Keratinocyte (primary cell): ENCODE data around the gene NOSIP. TPM values are rescaled to one million over a fixed set of nuclear protein-coding genes. Genes with fewer than 3 reads are reported as not detected.

Source experiments
- DNase-seq: peaks from one replicate; pipeline ENCODE4 v3.0.0-alpha.2; 2011; ENCODE audit warnings: low read depth, missing footprints, low spot score
- FAIRE-seq: peaks from 2 replicates; lab custom pipeline; 2011; peaks lifted over from hg19 to GRCh38; lab: Jason Lieb, UNC
- H2AFZ ChIP-seq: 2 replicates; pipeline ENCODE4 v1.6.0; 2012; ENCODE audit warnings: low read length, control low read depth, inconsistent platforms; ENCODE audit not compliant: control insufficient read depth
- H3K27ac ChIP-seq: 2 replicates; pipeline ENCODE4 v1.5.1; 2011; ENCODE audit warnings: low read length; ENCODE audit not compliant: control insufficient read depth, insufficient read depth
- H3K27me3 ChIP-seq: 3 replicates; pipeline ENCODE4 v1.6.0; 2011; ENCODE audit warnings: low read length; ENCODE audit not compliant: control insufficient read depth, insufficient read depth; ENCODE audit errors: extremely low read depth
- H3K36me3 ChIP-seq, 2 experiments: 2 replicates in 1 of 2; 3 replicates in 1 of 2; pipeline ENCODE4 v1.5.1; 2011; ENCODE audit warnings: low read length in 2 of 2, mild to moderate bottlenecking in 1 of 2; ENCODE audit not compliant: control insufficient read depth in 2 of 2, insufficient read depth in 2 of 2; ENCODE audit errors: extremely low read depth in 1 of 2
- H3K4me1 ChIP-seq: 3 replicates; pipeline ENCODE4 v1.5.1; 2011; ENCODE audit warnings: low read length; ENCODE audit not compliant: control insufficient read depth, insufficient read depth; ENCODE audit errors: extremely low read depth
- H3K4me2 ChIP-seq: 3 replicates; pipeline ENCODE4 v1.6.0; 2011; ENCODE audit warnings: low read depth, low read length; ENCODE audit not compliant: control insufficient read depth, insufficient read depth; ENCODE audit errors: extremely low read depth
- H3K4me3 ChIP-seq, 3 experiments: fragments of 200-600 bp in 1 of 3; sonication (generic) in 1 of 3; 2 replicates in 2 of 3; 3 replicates in 1 of 3; pipeline ENCODE4 v1.5.1; 2011 to 2016; ENCODE audit warnings: low read length in 3 of 3, mild to moderate bottlenecking in 3 of 3, control low read depth in 2 of 3, inconsistent platforms in 1 of 3, low read depth in 1 of 3, mixed read lengths in 1 of 3, mixed run types in 1 of 3, moderate library complexity in 1 of 3; ENCODE audit not compliant: control insufficient read depth in 2 of 3, insufficient read depth in 2 of 3; ENCODE audit errors: extremely low read depth in 1 of 3
- H3K79me2 ChIP-seq: 2 replicates; pipeline ENCODE4 v1.6.0; 2012; ENCODE audit warnings: low read length; ENCODE audit not compliant: control insufficient read depth, insufficient read depth
- H3K9ac ChIP-seq: 3 replicates; pipeline ENCODE4 v1.6.0; 2011; ENCODE audit warnings: low read length; ENCODE audit not compliant: control insufficient read depth, insufficient read depth; ENCODE audit errors: extremely low read depth
- H3K9me1 ChIP-seq: 3 replicates; pipeline ENCODE4 v1.6.0; 2011; ENCODE audit warnings: low read length; ENCODE audit not compliant: control insufficient read depth, insufficient read depth; ENCODE audit errors: extremely low read depth
- H3K9me3 ChIP-seq: 2 replicates; pipeline ENCODE4 v1.5.1; 2012; ENCODE audit warnings: low read depth, low read length; ENCODE audit not compliant: control insufficient read depth
- H4K20me1 ChIP-seq: 3 replicates; pipeline ENCODE4 v1.6.0; 2011; ENCODE audit warnings: low read length; ENCODE audit not compliant: control insufficient read depth, insufficient read depth; ENCODE audit errors: extremely low read depth
- EZH2 ChIP-seq: IDR thresholded peaks from one replicate; pipeline ENCODE4 v1.6.1; 2012; ENCODE audit warnings: inconsistent platforms, mild to moderate bottlenecking, low read length, moderate library complexity
- dilution Hi-C: fragments of 300-500 bp; cut with MboI; formaldehyde crosslinking; loops from one replicate; pipeline ENCODE4 v1.7.0; 2020; ENCODE audit warnings: low sequenced_read_pairs; ENCODE audit not compliant: extremely low pct_ligation_motif_present
- polyA plus RNA-seq, 5 experiments: library from polyadenylated mRNA; depleted of rRNA in 3 of 5; stranded (reverse) in 3 of 5; stranded (forward) in 1 of 5; unstranded in 1 of 5; fragments of >200 nt; gene quantifications; 1 replicate in 1 of 5; 2 replicates in 3 of 5; 3 replicates in 1 of 5; pipeline versions ENCODE4 v1.2.1 to v1.2.3, GENCODE V29; 2011 to 2012; ENCODE audit warnings: missing spikeins in 2 of 5, low read depth in 1 of 5, low replicate concordance in 1 of 5
- small RNA-seq, 3 experiments: library from RNA; depleted of rRNA; stranded (forward); fragments of <200 nt; gene quantifications; one replicate each; pipeline ENCODE3, GENCODE V24; 2012; ENCODE audit warnings: low read depth in 3 of 3, low replicate concordance in 1 of 3; ENCODE audit not compliant: insufficient read length in 3 of 3
- TF ChIP-seq, protein P1 (sequence below), 3 experiments: IDR thresholded peaks in 1 of 3; conservative IDR thresholded peaks in 1 of 3; optimal IDR thresholded peaks in 1 of 3; 2 replicates in 2 of 3; 3 replicates in 1 of 3; pipeline versions ENCODE3 to v1.5.1; 2011; ENCODE audit warnings: low read length in 3 of 3, mild to moderate bottlenecking in 3 of 3, moderate library complexity in 2 of 3, control low read depth in 1 of 3, inconsistent platforms in 1 of 3; ENCODE audit not compliant: insufficient read depth in 2 of 3; ENCODE audit errors: extremely low read depth in 1 of 3

Gene NOSIP
- polyA plus RNA-seq, 1 donor (not counting 4 experiments of a cell fraction or from before 2014, with no cell fraction given), result 36.6 TPM

DNA sequence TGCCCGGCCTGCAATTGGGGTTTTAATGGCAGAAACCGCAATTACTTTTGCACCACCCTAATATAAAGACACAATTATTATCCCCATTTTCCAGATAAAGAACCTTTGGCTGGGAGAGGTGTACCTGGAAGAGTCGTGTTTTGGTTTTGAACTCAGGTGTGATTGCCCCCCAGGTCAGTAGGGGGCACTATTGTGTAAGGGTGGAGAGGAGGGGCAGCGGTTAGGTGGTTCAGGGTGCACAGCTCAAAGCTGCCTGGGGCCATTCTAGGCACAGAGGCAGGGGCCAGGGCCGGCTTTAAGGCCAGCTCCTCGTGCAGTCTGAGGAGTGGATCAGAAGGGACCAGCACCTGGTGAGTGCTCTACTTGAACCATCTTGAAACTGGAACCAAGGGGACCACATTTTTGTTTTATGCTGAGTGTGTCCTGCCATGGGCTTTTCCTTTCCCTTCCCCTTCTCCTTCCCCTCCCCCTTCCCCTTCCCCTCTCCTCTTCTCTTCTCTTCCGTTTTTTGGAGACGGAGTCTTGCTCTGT, 73.7 kb downstream of the NOSIP start:
- Histone ChIP-seq H3K27ac (no peak overlapping the region), H3K9ac (no peak overlapping the region), H3K79me2 (no peaks in the 10 kb centered on the region), H3K4me1 (peaks cover under 1% of the 10 kb centered on the region), H3K9me1 (no peaks in the 10 kb centered on the region), H3K9me3 (no peaks in the 10 kb centered on the region), H3K4me2 (no peak overlapping the region), H3K27me3 (no peaks in the 10 kb centered on the region), H3K36me3 (no peaks in the 10 kb centered on the region), H2AFZ (no peak overlapping the region), H4K20me1 (no peaks in the 10 kb centered on the region), H3K4me3 (no peak overlapping the region)
- DNase-seq (no peak), FAIRE-seq (peak; percentile 23)
- no peak for TF ChIP-seq EZH2
- TF ChIP-seq, protein P1, sequence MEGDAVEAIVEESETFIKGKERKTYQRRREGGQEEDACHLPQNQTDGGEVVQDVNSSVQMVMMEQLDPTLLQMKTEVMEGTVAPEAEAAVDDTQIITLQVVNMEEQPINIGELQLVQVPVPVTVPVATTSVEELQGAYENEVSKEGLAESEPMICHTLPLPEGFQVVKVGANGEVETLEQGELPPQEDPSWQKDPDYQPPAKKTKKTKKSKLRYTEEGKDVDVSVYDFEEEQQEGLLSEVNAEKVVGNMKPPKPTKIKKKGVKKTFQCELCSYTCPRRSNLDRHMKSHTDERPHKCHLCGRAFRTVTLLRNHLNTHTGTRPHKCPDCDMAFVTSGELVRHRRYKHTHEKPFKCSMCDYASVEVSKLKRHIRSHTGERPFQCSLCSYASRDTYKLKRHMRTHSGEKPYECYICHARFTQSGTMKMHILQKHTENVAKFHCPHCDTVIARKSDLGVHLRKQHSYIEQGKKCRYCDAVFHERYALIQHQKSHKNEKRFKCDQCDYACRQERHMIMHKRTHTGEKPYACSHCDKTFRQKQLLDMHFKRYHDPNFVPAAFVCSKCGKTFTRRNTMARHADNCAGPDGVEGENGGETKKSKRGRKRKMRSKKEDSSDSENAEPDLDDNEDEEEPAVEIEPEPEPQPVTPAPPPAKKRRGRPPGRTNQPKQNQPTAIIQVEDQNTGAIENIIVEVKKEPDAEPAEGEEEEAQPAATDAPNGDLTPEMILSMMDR (optimal IDR thresholded peaks at IDR 0.05 in 1 of 3, IDR thresholded peaks at IDR 0.05 in 1 of 3, conservative IDR thresholded peaks at IDR 0.05 in 1 of 3; ENCODE audit: extremely low read depth in 1 of 3, insufficient read depth in 2 of 3, low read length in 3 of 3), result peak; percentile 88 to 96 (median 91)
- dilution Hi-C loops, result no loop called here

Small RNA genes within 50 kb of the gene (small RNA-seq; reads per million reads assigned to genes)
- 0 reads per million in 3 experiments for gene RF00019

Other genes with a start within 250 kb of the NOSIP start
- not detected in 3 replicates for gene CD37, start 245.2 kb downstream of the NOSIP start, polyA plus RNA-seq
- gene TEAD2, start 218.1 kb downstream of the NOSIP start, polyA plus RNA-seq, result 6.4 to 13.6 TPM (median 8.9 TPM) in 3 replicates
- 0.10 TPM in 1 of 3 replicates, not detected in the others for gene DKKL1, start 216.7 kb downstream of the NOSIP start, polyA plus RNA-seq
- not detected in 3 replicates for gene KASH5, start 192.3 kb downstream of the NOSIP start, polyA plus RNA-seq
- gene PTH2, start 157.1 kb downstream of the NOSIP start, polyA plus RNA-seq, result not detected in 3 replicates
- gene GFY, start 155.2 kb downstream of the NOSIP start, polyA plus RNA-seq, result not detected in 3 replicates
- gene SLC17A7, start 139.0 kb downstream of the NOSIP start, polyA plus RNA-seq, result 0.04 to 0.12 TPM (median 0.04 TPM) in 3 replicates
- 29.0 to 40.7 TPM (median 37.8 TPM) in 3 replicates for gene PIH1D1, start 128.7 kb downstream of the NOSIP start, polyA plus RNA-seq
- 7.1 to 12.2 TPM (median 9.8 TPM) in 3 replicates for gene ALDH16A1, start 127.3 kb downstream of the NOSIP start, polyA plus RNA-seq
- gene FLT3LG, start 106.3 kb downstream of the NOSIP start, polyA plus RNA-seq, result 0.80 to 1.7 TPM (median 1.3 TPM) in 3 replicates
- 1,826 to 4,676 TPM (median 3,383 TPM) in 3 replicates for gene RPL13A, start 92.9 kb downstream of the NOSIP start, polyA plus RNA-seq
- gene RPS11, start 84.1 kb downstream of the NOSIP start, polyA plus RNA-seq, result 2,569 to 3,320 TPM (median 2,868 TPM) in 3 replicates
- 12.0 to 12.8 TPM (median 12.3 TPM) in 3 replicates for gene FCGRT, start 67.9 kb downstream of the NOSIP start, polyA plus RNA-seq
- gene RCN3, start 52.6 kb downstream of the NOSIP start, polyA plus RNA-seq, result 0.10 to 0.14 TPM in 2 of 3 replicates, not detected in the other
- gene PRRG2, start 760 bp upstream of the NOSIP start, polyA plus RNA-seq, result 5.2 to 7.5 TPM (median 5.3 TPM) in 3 replicates
- gene PRR12, start 10.6 kb upstream of the NOSIP start, polyA plus RNA-seq, result 0.35 to 1.1 TPM (median 0.42 TPM) in 3 replicates
- gene RRAS, start 59.6 kb upstream of the NOSIP start, polyA plus RNA-seq, result 98.1 to 184 TPM (median 154 TPM) in 3 replicates
- 3.4 to 20.9 TPM (median 5.8 TPM) in 3 replicates for gene SCAF1, start 61.7 kb upstream of the NOSIP start, polyA plus RNA-seq
- gene IRF3, start 85.3 kb upstream of the NOSIP start, polyA plus RNA-seq, result 50.4 to 67.5 TPM (median 57.7 TPM) in 3 replicates
- gene BCL2L12, start 85.4 kb upstream of the NOSIP start, polyA plus RNA-seq, result 11.8 to 14.8 TPM (median 14.0 TPM) in 3 replicates
- gene PRMT1, start 96.7 kb upstream of the NOSIP start, polyA plus RNA-seq, result 280 to 322 TPM (median 311 TPM) in 3 replicates
- 0.73 to 0.76 TPM (median 0.73 TPM) in 3 replicates for gene ADM5, start 109.0 kb upstream of the NOSIP start, polyA plus RNA-seq
- 0.39 to 0.49 TPM (median 0.41 TPM) in 3 replicates for gene CPT1C, start 110.6 kb upstream of the NOSIP start, polyA plus RNA-seq
- gene TSKS, start 182.8 kb upstream of the NOSIP start, polyA plus RNA-seq, result 1.3 to 2.2 TPM (median 1.9 TPM) in 3 replicates
- gene AP2A1, start 186.4 kb upstream of the NOSIP start, polyA plus RNA-seq, result 36.7 to 67.7 TPM (median 52.7 TPM) in 3 replicates
- gene FUZ, start 232.7 kb upstream of the NOSIP start, polyA plus RNA-seq, result 2.6 to 4.7 TPM (median 3.7 TPM) in 3 replicates
- gene MED25, start 237.7 kb upstream of the NOSIP start, polyA plus RNA-seq, result 12.5 to 37.0 TPM (median 13.9 TPM) in 3 replicates